SJSA1 (cell line): ENCODE data around the gene ATG7. TPM values are rescaled to one million over a fixed set of nuclear protein-coding genes. Genes with fewer than 3 reads are reported as not detected.

Experiments
- DNase-seq, 2 experiments: peaks; one replicate each; pipeline ENCODE4 v3.0.0-alpha.2; 2015 to 2020; ENCODE audit warnings: low spot score in 2 of 2, low read depth in 1 of 2
- H3K27ac ChIP-seq: fragments of 250-450 bp; sonication (Bioruptor Pico); 2 replicates; pipeline ENCODE4 v1.5.1; 2020; ENCODE audit warnings: mild to moderate bottlenecking, moderate library complexity
- H3K27me3 ChIP-seq: fragments of 250-450 bp; sonication (Bioruptor Pico); replicated peaks from 2 replicates; pipeline ENCODE4 v1.5.1; 2020; ENCODE audit warnings: mild to moderate bottlenecking, moderate library complexity
- H3K36me3 ChIP-seq: fragments of 250-450 bp; sonication (Bioruptor Pico); 2 replicates; pipeline ENCODE4 v1.5.1; 2020; ENCODE audit warnings: mild to moderate bottlenecking
- H3K4me1 ChIP-seq: fragments of 250-450 bp; sonication (Bioruptor Pico); replicated peaks from 2 replicates; pipeline ENCODE4 v1.6.1; 2021; ENCODE audit warnings: mild to moderate bottlenecking
- H3K4me3 ChIP-seq: fragments of 250-450 bp; sonication (Bioruptor Pico); 2 replicates; pipeline ENCODE4 v1.5.1; 2020; ENCODE audit warnings: mild to moderate bottlenecking
- H3K9me3 ChIP-seq: fragments of 250-450 bp; sonication (Bioruptor Pico); replicated peaks from 2 replicates; pipeline ENCODE4 v1.5.1; 2020; ENCODE audit warnings: mild to moderate bottlenecking
- total RNA-seq: library from RNA; depleted of rRNA; stranded (reverse); fragments of >200 nt; shearing (Covaris generic); gene quantifications from 2 replicates; pipeline ENCODE4 v1.2.3, GENCODE V29; 2014

ATG7 gene
- total RNA-seq, 1 experiment from 2014 or later: 45.2 TPM

DNA sequence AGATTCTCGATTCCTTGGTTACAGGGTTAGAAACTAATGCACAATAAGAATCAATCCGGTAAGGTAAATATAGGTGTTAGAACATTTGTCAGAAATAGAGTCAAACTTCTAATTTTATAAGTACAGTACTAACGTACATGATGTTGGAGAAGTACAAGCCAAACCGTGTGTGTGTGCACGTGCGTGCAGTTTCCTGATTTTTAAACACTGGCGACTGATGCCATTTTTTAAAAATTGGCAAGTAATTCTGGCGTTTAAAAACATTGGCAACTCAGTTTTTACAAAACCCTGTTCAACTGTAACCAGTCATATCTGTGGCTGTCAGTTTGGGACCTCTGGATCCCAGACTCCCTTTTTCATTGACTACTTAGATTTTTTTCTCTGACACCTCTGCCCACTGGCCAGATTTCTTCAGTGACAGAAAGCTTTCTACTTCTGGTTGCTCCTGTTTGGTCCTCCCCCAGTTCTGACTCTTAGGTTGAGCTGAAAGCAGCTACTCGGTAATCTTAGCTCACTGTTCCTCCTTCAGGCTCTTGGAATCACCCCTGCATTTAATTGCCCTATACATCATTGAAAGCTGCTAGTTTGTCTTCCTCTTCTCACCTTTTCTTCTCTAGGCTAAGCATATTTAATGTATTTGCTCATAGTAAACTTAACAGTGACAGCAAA is 843 bp downstream of the ATG7 start:
- Histone ChIP-seq H3K4me1 (peaks cover 12% of the 10 kb centered on the region), H3K4me3 (peak overlapping the region; percentile 72), H3K27me3 (no peaks in the 10 kb centered on the region), H3K27ac (peak overlapping the region; percentile 83), H3K9me3 (no peaks in the 10 kb centered on the region), H3K36me3 (peaks cover 24% of the 10 kb centered on the region)
- DNase-seq: no peak

DNA sequence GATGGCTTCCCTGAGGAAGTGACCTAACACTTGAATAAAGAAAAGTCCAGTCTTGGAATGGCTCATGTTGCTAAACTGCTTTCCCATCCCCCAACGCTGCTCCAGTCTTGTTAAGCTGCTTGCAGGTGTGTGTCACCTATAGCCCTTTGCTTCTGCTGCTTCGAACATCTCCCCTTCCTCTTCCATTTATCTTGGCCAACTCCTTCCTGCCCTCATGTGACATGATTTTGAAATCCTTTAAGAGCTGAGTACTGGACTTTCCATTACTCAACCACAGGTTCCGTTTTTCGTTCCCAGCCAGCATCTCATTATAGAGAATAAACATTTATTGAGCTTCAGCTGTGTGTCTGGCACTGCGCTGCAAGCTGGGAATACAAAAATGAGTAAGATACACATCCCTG is 1.7 kb downstream of the ATG7 start:
- H3K9me3 ChIP-seq: no peaks in the 10 kb centered on the region
- H3K4me1 ChIP-seq: peaks cover 19% of the 10 kb centered on the region
- peaks cover 24% of the 10 kb centered on the region for H3K36me3 ChIP-seq
- H3K27me3 ChIP-seq: no peaks in the 10 kb centered on the region
- no peak for DNase-seq
- no peak overlapping the region for H3K27ac ChIP-seq
- no peak overlapping the region for H3K4me3 ChIP-seq

GRCh38 chr3:11274566-11275142 is 2.5 kb downstream of the ATG7 start:
- Histone ChIP-seq H3K27me3 (no peaks in the 10 kb centered on the region), H3K27ac (no peak overlapping the region), H3K4me1 (peaks cover 25% of the 10 kb centered on the region), H3K9me3 (no peaks in the 10 kb centered on the region), H3K4me3 (no peak overlapping the region), H3K36me3 (peaks cover 27% of the 10 kb centered on the region)
- no peak for DNase-seq

DNA sequence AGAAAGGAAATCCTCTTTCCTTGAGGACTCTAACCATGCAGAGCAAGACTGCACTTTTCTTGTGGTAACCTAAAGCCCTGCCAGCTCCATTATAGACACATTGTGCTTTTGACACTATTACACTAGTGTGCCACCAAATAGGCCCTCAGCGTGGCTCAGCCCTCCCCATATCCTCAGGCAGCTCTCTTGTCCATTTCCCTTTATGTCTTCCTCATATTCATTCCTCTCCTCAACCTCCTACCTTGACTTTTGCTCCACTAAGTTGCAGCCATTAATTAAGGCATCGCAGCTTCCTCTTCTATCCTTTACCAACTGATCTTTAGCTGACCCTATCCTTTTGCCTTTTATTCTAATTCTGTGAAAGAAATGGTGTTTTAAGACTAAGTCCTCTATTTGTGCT is 3.7 kb downstream of the ATG7 start:
- Histone ChIP-seq H3K27me3 (no peaks in the 10 kb centered on the region), H3K9me3 (no peaks in the 10 kb centered on the region), H3K36me3 (peaks cover 35% of the 10 kb centered on the region), H3K4me3 (no peak overlapping the region), H3K4me1 (peaks cover 25% of the 10 kb centered on the region), H3K27ac (no peak overlapping the region)
- no peak for DNase-seq

DNA sequence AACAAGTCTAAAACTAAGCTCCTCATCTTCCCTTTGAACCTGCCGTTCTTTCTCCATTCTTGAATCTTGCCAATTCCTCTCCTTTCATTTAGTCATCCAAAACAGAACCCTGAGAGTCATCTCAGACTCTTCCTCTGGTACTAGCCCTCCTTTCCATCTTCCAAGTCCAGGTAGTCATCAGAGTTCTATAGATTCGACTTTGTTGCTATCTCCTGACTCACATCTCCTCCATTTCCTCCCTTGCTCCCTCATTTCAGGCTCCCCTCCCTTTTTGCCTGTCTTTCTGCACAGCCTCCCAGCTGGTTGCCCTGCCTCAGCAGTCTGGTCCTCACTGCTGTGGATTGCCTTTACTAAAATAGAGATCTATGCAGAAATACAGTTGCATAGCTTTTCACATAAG is 4.7 kb downstream of the ATG7 start:
- H3K27ac ChIP-seq: no peak overlapping the region
- H3K4me1 ChIP-seq: peaks cover 22% of the 10 kb centered on the region
- no peak for DNase-seq
- H3K9me3 ChIP-seq: no peaks in the 10 kb centered on the region
- no peaks in the 10 kb centered on the region for H3K27me3 ChIP-seq
- peaks cover 43% of the 10 kb centered on the region for H3K36me3 ChIP-seq
- H3K4me3 ChIP-seq: no peak overlapping the region

DNA sequence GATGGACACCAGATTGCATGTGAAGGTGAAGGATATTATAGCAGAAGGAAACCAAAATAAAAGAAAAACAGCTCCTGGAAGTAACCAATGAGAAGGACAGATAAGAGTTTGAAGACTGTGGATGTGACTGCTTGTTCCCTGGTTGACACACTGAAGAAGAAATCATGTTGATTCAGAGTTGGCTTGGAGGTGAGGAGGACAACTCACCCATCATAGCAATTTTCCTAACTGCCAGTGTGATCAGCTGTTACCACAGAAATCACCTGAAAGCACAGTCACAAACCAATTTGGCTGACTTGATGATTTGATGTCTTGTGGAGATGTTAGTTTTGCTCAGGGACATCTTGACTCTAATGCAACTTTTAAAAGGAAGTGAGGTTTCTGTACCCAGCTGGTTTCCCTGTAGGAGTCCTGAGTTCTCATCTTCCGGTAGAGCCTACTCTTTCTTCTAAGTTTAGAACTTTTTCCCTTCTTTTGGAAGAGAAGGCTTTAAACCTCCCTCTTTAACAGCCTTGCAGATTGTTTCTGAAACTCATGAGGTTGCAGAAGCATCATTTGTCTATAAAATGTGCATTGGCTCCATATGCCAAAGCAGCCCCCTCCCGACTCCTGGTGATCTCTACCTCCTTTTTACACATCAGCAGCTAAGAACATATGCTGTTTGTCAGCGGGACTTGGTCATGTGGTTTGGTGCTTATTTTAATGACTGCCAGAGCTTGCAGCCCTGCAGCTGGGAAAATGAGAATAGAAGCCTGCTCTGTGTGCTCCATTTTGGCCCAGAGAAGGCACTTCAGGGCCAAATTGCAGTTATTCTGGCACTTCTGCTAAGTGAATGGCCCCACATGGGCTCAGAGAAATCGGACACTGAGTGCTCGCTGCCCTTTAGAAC is 10.3 kb downstream of the ATG7 start:
- DNase-seq: no peak
- H3K27ac ChIP-seq: no peak overlapping the region

DNA sequence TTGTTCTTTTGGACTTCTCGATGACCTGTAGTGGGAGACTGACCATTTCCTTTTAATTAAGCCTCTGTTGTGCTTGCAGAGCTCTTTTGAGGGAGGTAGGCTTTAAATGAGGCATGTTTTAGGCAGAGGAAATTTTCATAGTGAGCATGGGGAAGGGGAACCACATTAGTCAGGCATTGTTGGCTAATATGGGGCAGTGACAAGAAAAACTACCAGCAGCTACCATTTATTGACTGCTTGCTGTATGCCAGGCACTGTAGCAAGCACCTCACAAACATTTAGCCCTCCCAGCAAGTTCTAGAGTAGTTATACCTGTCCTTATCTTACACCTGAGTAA is 10.9 kb downstream of the ATG7 start:
- Histone ChIP-seq H3K27ac (no peak overlapping the region), H3K9me3 (no peaks in the 10 kb centered on the region), H3K4me1 (peaks cover 30% of the 10 kb centered on the region), H3K36me3 (peaks cover 53% of the 10 kb centered on the region), H3K27me3 (no peaks in the 10 kb centered on the region), H3K4me3 (no peak overlapping the region)
- DNase-seq: no peak

More for the DNA sequence above, 10.3 kb downstream of the ATG7 start:
- Histone ChIP-seq H3K4me1 (peaks cover 24% of the 10 kb centered on the region), H3K27me3 (no peaks in the 10 kb centered on the region), H3K36me3 (peaks cover 53% of the 10 kb centered on the region), H3K9me3 (no peaks in the 10 kb centered on the region), H3K4me3 (no peak overlapping the region)

GRCh38 chr3:11284011-11284410 is 11.8 kb downstream of the ATG7 start:
- DNase-seq: no peak
- H3K27ac ChIP-seq: no peak overlapping the region

DNA sequence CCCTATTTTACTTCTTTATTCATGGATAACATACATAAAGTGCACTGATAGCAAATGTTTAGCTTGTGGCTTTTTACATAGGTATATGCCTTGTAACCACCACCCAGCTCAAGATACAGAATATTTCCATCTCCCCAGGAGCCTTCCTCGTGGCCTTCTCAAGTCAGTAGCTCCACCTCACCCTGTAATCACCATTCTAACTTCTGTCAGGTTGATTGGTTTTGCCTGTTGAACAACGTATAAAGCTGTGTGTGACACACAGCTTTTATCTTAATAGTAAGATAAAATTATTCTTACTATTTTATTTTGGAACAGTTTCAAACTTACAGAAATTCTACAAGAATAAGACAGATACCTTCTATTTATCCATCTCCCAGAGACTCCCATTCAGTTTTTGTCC is 13.3 kb downstream of the ATG7 start:
- H3K9me3 ChIP-seq: no peaks in the 10 kb centered on the region
- no peak overlapping the region for H3K4me3 ChIP-seq
- H3K27ac ChIP-seq: no peak overlapping the region
- no peak for DNase-seq
- H3K27me3 ChIP-seq: no peaks in the 10 kb centered on the region
- H3K4me1 ChIP-seq: peaks cover 40% of the 10 kb centered on the region
- H3K36me3 ChIP-seq: peaks cover 52% of the 10 kb centered on the region

More at GRCh38 chr3:11284011-11284410, 11.8 kb downstream of the ATG7 start:
- Histone ChIP-seq H3K27me3 (no peaks in the 10 kb centered on the region), H3K9me3 (no peaks in the 10 kb centered on the region), H3K36me3 (peaks cover 52% of the 10 kb centered on the region), H3K4me1 (peaks cover 30% of the 10 kb centered on the region), H3K4me3 (no peak overlapping the region)

DNA sequence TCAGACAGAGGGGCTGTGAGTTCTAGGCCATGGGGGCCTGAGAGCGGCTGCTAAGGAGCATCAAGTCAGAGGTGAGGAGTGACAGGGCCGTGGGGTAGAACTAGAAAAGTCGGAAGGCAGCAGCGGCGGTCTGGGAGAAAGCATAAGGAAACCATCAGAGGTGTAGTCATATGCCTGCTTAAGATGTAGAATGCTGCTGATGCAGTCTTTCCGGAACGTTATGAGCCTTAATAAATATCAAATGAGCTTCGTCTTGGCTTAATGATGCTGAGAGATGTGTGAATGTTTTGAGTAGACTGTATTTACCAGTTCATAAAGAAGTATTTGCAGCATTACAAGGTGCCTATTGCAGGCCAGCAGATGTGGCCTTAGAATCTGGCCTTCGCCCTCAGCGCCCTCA is 15.2 kb downstream of the ATG7 start:
- Histone ChIP-seq H3K4me3 (no peak overlapping the region), H3K9me3 (no peaks in the 10 kb centered on the region), H3K27ac (peak overlapping the region; percentile 97), H3K36me3 (peaks cover 47% of the 10 kb centered on the region), H3K4me1 (peaks cover 59% of the 10 kb centered on the region), H3K27me3 (no peaks in the 10 kb centered on the region)
- no peak for DNase-seq

- peak overlapping the region; percentile 97 for H3K27ac ChIP-seq
- H3K9me3 ChIP-seq: no peaks in the 10 kb centered on the region
- H3K36me3 ChIP-seq: peaks cover 41% of the 10 kb centered on the region
- H3K4me3 ChIP-seq: no peak overlapping the region
- no peaks in the 10 kb centered on the region for H3K27me3 ChIP-seq
- peaks cover 59% of the 10 kb centered on the region for H3K4me1 ChIP-seq
- DNase-seq: no peak
Observed at GRCh38 chr3:11288021-11288491, 15.9 kb downstream of the ATG7 start.

- H3K36me3 ChIP-seq: peaks cover 35% of the 10 kb centered on the region
Observed at GRCh38 chr3:11288786-11289637, 16.8 kb downstream of the ATG7 start.

GRCh38 chr3:11289864-11290263 is 17.7 kb downstream of the ATG7 start:
- Histone ChIP-seq H3K4me1 (peaks cover 59% of the 10 kb centered on the region), H3K27me3 (no peaks in the 10 kb centered on the region), H3K27ac (peak overlapping the region; percentile 97), H3K36me3 (peaks cover 30% of the 10 kb centered on the region), H3K4me3 (no peak overlapping the region), H3K9me3 (no peaks in the 10 kb centered on the region)
- DNase-seq: peak in 1 of 2 experiments; percentile 16

More at GRCh38 chr3:11288786-11289637, 16.8 kb downstream of the ATG7 start:
- no peaks in the 10 kb centered on the region for H3K9me3 ChIP-seq
- H3K4me3 ChIP-seq: no peak overlapping the region
- peaks cover 59% of the 10 kb centered on the region for H3K4me1 ChIP-seq
- no peaks in the 10 kb centered on the region for H3K27me3 ChIP-seq
- peak overlapping the region; percentile 97 for H3K27ac ChIP-seq
- DNase-seq: peak; percentile 51 to 92
